GM13977 (cell line): ENCODE measurements around the gene PLAC8.
A peak's percentile ranks its signal among the peaks of the same experiment; 100 is the strongest.

ENCODE experiments used
- DNase-seq: peaks from one replicate; pipeline ENCODE4 v3.0.0; 2012; ENCODE audit warnings: low spot score
- CTCF ChIP-seq: IDR thresholded peaks from 2 replicates; pipeline ENCODE4 v1.5.1; 2012; ENCODE audit warnings: mild to moderate bottlenecking, control low read depth; ENCODE audit not compliant: insufficient read depth; ENCODE audit errors: extremely low read depth, missing control alignments
- in situ Hi-C: fragments of 300-500 bp; cut with MboI; formaldehyde crosslinking; loops from one replicate; pipeline ENCODE4 v1.12.0; 2022; ENCODE audit warnings: low sequenced_read_pairs, low pct_unique_long_range_greater_than_20kb, mixed read lengths, inconsistent platforms; ENCODE audit not compliant: unreplicated experiment

The PLAC8 gene

GRCh38 chr4:83110223-83110945 is 4.1 kb downstream of the PLAC8 start:
- in situ Hi-C loops: no loop called here

DNA sequence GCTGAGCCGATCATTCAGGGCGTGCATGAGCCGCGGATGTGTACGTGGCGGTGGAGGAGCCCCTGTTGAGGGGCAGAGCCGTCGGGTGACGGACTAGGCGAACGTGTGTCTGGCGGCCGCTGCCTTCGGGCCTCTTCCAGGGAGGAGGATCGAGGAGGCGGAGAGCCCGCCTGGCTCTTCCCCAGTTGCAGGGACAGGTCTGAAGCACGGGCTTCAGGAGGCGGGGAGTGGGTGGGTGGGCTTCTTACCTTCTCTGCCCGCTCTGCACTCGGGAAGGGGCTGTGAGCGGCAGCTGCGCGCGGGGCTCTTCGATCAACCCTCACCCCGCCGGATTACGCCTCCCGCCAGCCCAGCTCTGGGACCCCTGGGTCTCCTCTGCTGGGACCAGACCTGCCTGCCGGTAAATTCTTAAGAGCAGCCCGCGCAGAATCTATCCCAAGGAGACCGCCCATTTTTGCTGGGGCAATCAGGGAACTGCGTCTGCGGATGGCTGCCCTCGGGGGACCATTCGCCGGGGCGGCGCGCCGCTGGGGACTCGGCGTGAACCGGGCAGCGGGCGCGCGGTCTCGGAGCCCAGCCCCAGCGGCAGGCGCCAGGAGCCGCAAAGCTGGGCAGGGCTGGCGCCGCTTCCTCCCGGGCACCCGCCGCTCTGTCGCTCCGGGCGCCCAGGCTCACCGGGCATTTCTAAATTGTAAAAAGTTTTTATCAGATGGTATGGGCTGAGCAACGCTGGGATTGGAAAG is 4.9 kb downstream of the PLAC8 start:
- in situ Hi-C loops: no loop called here
- TF ChIP-seq CTCF: no peak
- peak; percentile 32 for DNase-seq

More at GRCh38 chr4:83110223-83110945, 4.1 kb downstream of the PLAC8 start:
- TF ChIP-seq CTCF: peak; percentile 91
- DNase-seq: peak; percentile 79

DNA sequence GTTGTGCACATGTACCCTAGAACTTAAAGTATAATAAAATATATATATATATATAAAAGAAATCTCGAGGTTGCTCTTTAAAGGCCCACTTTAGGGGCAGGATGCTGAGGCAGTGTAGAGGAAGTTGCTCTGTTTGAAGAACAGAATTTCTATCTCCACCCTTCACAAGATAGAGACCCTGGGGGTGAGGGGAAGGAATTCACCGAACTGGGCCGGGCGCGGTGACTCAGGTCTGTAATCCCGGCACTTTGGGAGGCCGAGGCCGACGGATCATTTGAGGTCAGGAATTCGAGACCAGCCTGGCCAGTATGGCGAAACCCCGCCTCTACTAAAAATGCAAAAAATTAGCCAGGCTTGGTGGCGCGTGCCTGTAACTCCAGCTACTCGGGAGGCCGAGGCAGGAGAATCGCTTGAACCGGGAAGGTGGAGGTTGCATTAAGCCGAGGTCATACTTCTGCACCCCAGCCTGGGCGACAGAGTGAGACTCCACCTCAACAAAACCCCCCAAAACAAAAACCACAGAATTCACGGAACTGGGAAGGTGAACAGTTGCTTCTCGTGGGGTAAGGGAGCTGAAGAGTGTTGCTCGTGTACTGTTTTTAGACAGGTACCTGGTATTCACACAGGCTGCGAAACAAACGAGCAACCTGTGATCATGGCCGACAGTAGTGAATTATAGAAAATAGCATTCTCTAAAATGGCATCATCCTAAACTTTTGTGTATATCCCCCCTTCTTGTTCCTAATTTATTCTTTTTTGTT is 6.2 kb downstream of the PLAC8 start:
- no peak for TF ChIP-seq CTCF
- in situ Hi-C loops: no loop called here
- no peak for DNase-seq

DNA sequence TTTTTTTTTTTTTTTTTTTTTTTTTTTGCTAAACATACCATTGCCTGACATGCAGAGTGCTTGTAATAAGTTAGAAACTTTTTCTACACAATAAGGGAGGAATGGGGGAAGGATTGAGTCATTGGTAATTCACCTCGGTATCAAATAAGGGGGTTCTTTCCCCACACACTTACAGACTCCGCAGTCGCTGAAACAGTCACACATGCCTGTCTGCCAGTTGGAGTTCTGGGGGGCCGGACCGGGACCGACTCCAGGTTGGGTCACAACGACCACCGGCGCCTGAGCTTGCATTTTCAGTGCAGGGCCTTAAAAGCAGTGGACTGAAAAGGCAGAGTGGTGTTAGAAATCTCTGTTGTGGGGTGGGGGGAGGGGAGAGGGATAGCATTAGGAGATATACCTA is 6.9 kb downstream of the PLAC8 start:
- in situ Hi-C loops: no loop called here
- TF ChIP-seq CTCF: no peak

GRCh38 chr4:83104991-83105390 is 9.5 kb downstream of the PLAC8 start:
- DNase-seq: no peak
- TF ChIP-seq CTCF: no peak
- in situ Hi-C loops: no loop called here

More for the DNA sequence above, 6.9 kb downstream of the PLAC8 start:
- no peak for DNase-seq

DNA sequence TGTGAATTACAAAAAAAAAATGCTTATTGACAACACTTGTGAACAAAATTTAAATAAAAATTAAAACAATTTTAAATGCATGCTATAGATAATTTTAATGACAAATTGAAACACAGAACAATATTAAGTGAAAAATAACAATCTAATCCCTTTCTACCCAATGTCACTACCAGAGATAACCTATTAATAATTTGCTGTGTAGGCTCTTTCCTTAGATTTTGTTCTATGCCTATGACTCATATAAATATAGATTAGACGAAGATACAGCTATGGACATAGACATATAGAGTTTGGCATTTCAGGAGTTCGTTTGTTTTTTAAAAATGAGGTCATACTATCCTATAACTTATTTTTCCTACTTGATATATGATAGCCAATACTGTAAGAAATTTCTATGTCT is 18.1 kb downstream of the PLAC8 start:
- TF ChIP-seq CTCF: no peak
- in situ Hi-C loops: no loop called here
- DNase-seq: no peak
